ENCODE measurements around the gene CYP1A1. TPM values are rescaled to one million over a fixed set of nuclear protein-coding genes. Genes with fewer than 3 reads are reported as not detected.
"Not testable (repeated sequence)": the region's sequence is repeated elsewhere in the genome, so short reads cannot be mapped to it uniquely, and the experiment has no call there.

CYP1A1 gene
- total RNA-seq, 1 donor from 2014 or later = 0.48 TPM

GRCh38 chr15:74729372-74729771 is 4.0 kb upstream of the CYP1A1 start:
- H3K27ac Mint-ChIP-seq; intact Hi-C loops (cut with micrococcal nuclease); H3K36me3 Mint-ChIP-seq (ENCODE audit: low read depth); DNase-seq (ENCODE audit: low spot score); H3K4me3 Mint-ChIP-seq (ENCODE audit: low read depth); H3K4me1 Mint-ChIP-seq (ENCODE audit: low read depth); H3K9me3 Mint-ChIP-seq: not testable (repeated sequence)
- H3K27me3 Mint-ChIP-seq (ENCODE audit: low read depth) = peaks cover 11% of the 10 kb centered on the region

GRCh38 chr15:74728699-74729098 is 3.4 kb upstream of the CYP1A1 start:
- H3K4me1 Mint-ChIP-seq (ENCODE audit: low read depth); H3K4me3 Mint-ChIP-seq (ENCODE audit: low read depth); intact Hi-C loops (cut with micrococcal nuclease); H3K9me3 Mint-ChIP-seq; H3K36me3 Mint-ChIP-seq (ENCODE audit: low read depth); DNase-seq (ENCODE audit: low spot score); H3K27ac Mint-ChIP-seq: not testable (repeated sequence)
- H3K27me3 Mint-ChIP-seq (ENCODE audit: low read depth) = peaks cover 12% of the 10 kb centered on the region

GRCh38 chr15:74727727-74728126 is 2.4 kb upstream of the CYP1A1 start:
- peaks cover 15% of the 10 kb centered on the region for H3K27me3 Mint-ChIP-seq (ENCODE audit: low read depth)
- peaks cover 9% of the 10 kb centered on the region for H3K4me1 Mint-ChIP-seq (ENCODE audit: low read depth)
- no peaks in the 10 kb centered on the region for H3K9me3 Mint-ChIP-seq
- no peaks in the 10 kb centered on the region for H3K36me3 Mint-ChIP-seq (ENCODE audit: low read depth)
- no peak overlapping the region for H3K27ac Mint-ChIP-seq
- no peak for DNase-seq (ENCODE audit: low spot score)
- H3K4me3 Mint-ChIP-seq (ENCODE audit: low read depth) = no peak overlapping the region
- intact Hi-C loops (cut with micrococcal nuclease) = no loop called here

GRCh38 chr15:74726774-74727164 is 1.4 kb upstream of the CYP1A1 start:
- Mint-ChIP-seq H3K4me3 (ENCODE audit: low read depth) (peak overlapping the region; percentile 70), H3K27ac (no peak overlapping the region), H3K4me1 (ENCODE audit: low read depth) (peaks cover 9% of the 10 kb centered on the region), H3K27me3 (ENCODE audit: low read depth) (peaks cover 15% of the 10 kb centered on the region), H3K9me3 (no peaks in the 10 kb centered on the region), H3K36me3 (ENCODE audit: low read depth) (no peaks in the 10 kb centered on the region)
- intact Hi-C loops (cut with micrococcal nuclease) = no loop called here
- DNase-seq (ENCODE audit: low spot score) = no peak

GRCh38 chr15:74725845-74726773 is 781 bp upstream of the CYP1A1 start:
- intact Hi-C loops (cut with micrococcal nuclease) = no loop called here
- peak overlapping the region; percentile 70 for H3K4me3 Mint-ChIP-seq (ENCODE audit: low read depth)
- DNase-seq (ENCODE audit: low spot score) = peak; percentile 45
- H3K27ac Mint-ChIP-seq = no peak overlapping the region
- H3K27me3 Mint-ChIP-seq (ENCODE audit: low read depth) = peaks cover 15% of the 10 kb centered on the region
- peaks cover 9% of the 10 kb centered on the region for H3K4me1 Mint-ChIP-seq (ENCODE audit: low read depth)
- no peaks in the 10 kb centered on the region for H3K9me3 Mint-ChIP-seq
- H3K36me3 Mint-ChIP-seq (ENCODE audit: low read depth) = no peaks in the 10 kb centered on the region

- H3K9me3 Mint-ChIP-seq = no peaks in the 10 kb centered on the region
- intact Hi-C loops (cut with micrococcal nuclease) = no loop called here
- H3K4me1 Mint-ChIP-seq (ENCODE audit: low read depth) = peaks cover 9% of the 10 kb centered on the region
- H3K27ac Mint-ChIP-seq = no peak overlapping the region
- H3K27me3 Mint-ChIP-seq (ENCODE audit: low read depth) = peaks cover 13% of the 10 kb centered on the region
- H3K36me3 Mint-ChIP-seq (ENCODE audit: low read depth) = no peaks in the 10 kb centered on the region
- DNase-seq (ENCODE audit: low spot score) = no peak
- H3K4me3 Mint-ChIP-seq (ENCODE audit: low read depth) = peak overlapping the region; percentile 71
Measured at GRCh38 chr15:74724570-74725224, 631 bp downstream of the CYP1A1 start.

GRCh38 chr15:74723754-74724334 is 1.5 kb downstream of the CYP1A1 start:
- Mint-ChIP-seq H3K27ac (no peak overlapping the region), H3K4me3 (ENCODE audit: low read depth) (no peak overlapping the region), H3K36me3 (ENCODE audit: low read depth) (no peaks in the 10 kb centered on the region), H3K4me1 (ENCODE audit: low read depth) (peaks cover 9% of the 10 kb centered on the region), H3K9me3 (no peaks in the 10 kb centered on the region), H3K27me3 (ENCODE audit: low read depth) (peaks cover 13% of the 10 kb centered on the region)
- DNase-seq (ENCODE audit: low spot score) = no peak
- intact Hi-C loops (cut with micrococcal nuclease) = no loop called here

GRCh38 chr15:74723187-74723586 is 2.1 kb downstream of the CYP1A1 start:
- Mint-ChIP-seq H3K4me3 (ENCODE audit: low read depth) (no peak overlapping the region), H3K27me3 (ENCODE audit: low read depth) (peaks cover 13% of the 10 kb centered on the region), H3K27ac (no peak overlapping the region), H3K36me3 (ENCODE audit: low read depth) (no peaks in the 10 kb centered on the region), H3K4me1 (ENCODE audit: low read depth) (peaks cover 9% of the 10 kb centered on the region), H3K9me3 (no peaks in the 10 kb centered on the region)
- DNase-seq (ENCODE audit: low spot score) = no peak
- intact Hi-C loops (cut with micrococcal nuclease) = no loop called here

GRCh38 chr15:74722591-74722990 is 2.7 kb downstream of the CYP1A1 start:
- DNase-seq (ENCODE audit: low spot score) = no peak
- no peak overlapping the region for H3K4me3 Mint-ChIP-seq (ENCODE audit: low read depth)
- H3K27me3 Mint-ChIP-seq (ENCODE audit: low read depth) = peaks cover 13% of the 10 kb centered on the region
- intact Hi-C loops (cut with micrococcal nuclease) = no loop called here
- no peaks in the 10 kb centered on the region for H3K9me3 Mint-ChIP-seq
- H3K27ac Mint-ChIP-seq = no peak overlapping the region
- H3K4me1 Mint-ChIP-seq (ENCODE audit: low read depth) = peaks cover 9% of the 10 kb centered on the region
- no peaks in the 10 kb centered on the region for H3K36me3 Mint-ChIP-seq (ENCODE audit: low read depth)

- Mint-ChIP-seq H3K36me3 (ENCODE audit: low read depth) (no peaks in the 10 kb centered on the region), H3K4me3 (ENCODE audit: low read depth) (no peak overlapping the region)
Measured at GRCh38 chr15:74716651-74717050, 8.7 kb downstream of the CYP1A1 start.

GRCh38 chr15:74712311-74712710 is 13.0 kb downstream of the CYP1A1 start:
- Mint-ChIP-seq H3K36me3 (ENCODE audit: low read depth) (no peaks in the 10 kb centered on the region), H3K4me1 (ENCODE audit: low read depth) (peaks cover 5% of the 10 kb centered on the region), H3K27me3 (ENCODE audit: low read depth) (peaks cover 13% of the 10 kb centered on the region), H3K27ac (no peak overlapping the region), H3K9me3 (no peaks in the 10 kb centered on the region), H3K4me3 (ENCODE audit: low read depth) (no peak overlapping the region)
- intact Hi-C loops (cut with micrococcal nuclease) = no loop called here
- DNase-seq (ENCODE audit: low spot score) = no peak

More at GRCh38 chr15:74716651-74717050, 8.7 kb downstream of the CYP1A1 start:
- no peaks in the 10 kb centered on the region for H3K4me1 Mint-ChIP-seq (ENCODE audit: low read depth)
- intact Hi-C loops (cut with micrococcal nuclease) = no loop called here
- no peak for DNase-seq (ENCODE audit: low spot score)
- no peak overlapping the region for H3K27ac Mint-ChIP-seq
- H3K27me3 Mint-ChIP-seq (ENCODE audit: low read depth) = peaks cover 2% of the 10 kb centered on the region
- no peaks in the 10 kb centered on the region for H3K9me3 Mint-ChIP-seq

GRCh38 chr15:74710319-74711094 is 14.8 kb downstream of the CYP1A1 start:
- H3K9me3 Mint-ChIP-seq = no peaks in the 10 kb centered on the region
- no peaks in the 10 kb centered on the region for H3K36me3 Mint-ChIP-seq (ENCODE audit: low read depth)
- intact Hi-C loops (cut with micrococcal nuclease) = no loop called here
- no peak for DNase-seq (ENCODE audit: low spot score)
- peaks cover 5% of the 10 kb centered on the region for H3K4me1 Mint-ChIP-seq (ENCODE audit: low read depth)
- no peak overlapping the region for H3K27ac Mint-ChIP-seq
- H3K4me3 Mint-ChIP-seq (ENCODE audit: low read depth) = no peak overlapping the region
- H3K27me3 Mint-ChIP-seq (ENCODE audit: low read depth) = peaks cover 16% of the 10 kb centered on the region

Data from activated T-helper 2 cell treated with anti-CD3 and anti-CD28 coated beads, Interferon-gamma antibody, Interleukin-2, Interleukin-4, amounts not matched to agents 10 μg/mL and 5 μg/mL and 100 μg/mL, durations not matched to agents 14 hours and 24 hours and 36 hours (primary cell).